Measurements from ENCODE around the gene DAGLB.
"Not testable (repeated sequence)": the region's sequence is repeated elsewhere in the genome, so short reads cannot be mapped to it uniquely, and the experiment has no call there.

The DAGLB gene

DNA sequence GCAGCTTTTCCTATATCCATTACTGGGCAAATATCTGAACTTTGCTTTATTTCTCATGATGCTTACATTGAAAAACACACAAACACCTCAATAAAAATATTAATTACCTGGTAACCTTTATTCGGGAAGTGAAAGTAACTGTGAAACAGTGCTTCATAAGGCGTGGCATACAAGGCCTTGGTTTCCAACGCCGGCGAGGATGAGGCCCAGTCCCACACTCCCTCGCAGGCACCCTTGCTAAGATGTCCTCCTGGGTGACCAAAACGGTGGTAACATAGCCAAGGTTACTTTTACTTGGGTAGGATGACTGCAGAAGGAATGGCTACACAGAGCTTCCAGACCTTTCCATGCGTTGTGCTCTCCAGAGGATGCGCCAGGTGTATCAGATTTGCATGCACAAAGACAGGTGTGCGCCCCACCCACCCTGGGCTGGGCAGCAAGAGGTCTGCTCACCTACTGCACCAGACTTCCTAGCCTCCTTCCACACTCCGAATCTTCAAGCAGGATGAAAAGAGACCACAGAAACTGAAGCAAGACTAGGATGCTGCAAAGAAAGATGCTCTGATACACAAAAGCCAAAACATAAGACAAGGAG, 13.3 kb upstream of the DAGLB start:
- DNase-seq = no peak

- DNase-seq = no peak
Observed at GRCh38 chr7:6460303-6460702, 12.5 kb upstream of the DAGLB start.

GRCh38 chr7:6458676-6459075, 10.9 kb upstream of the DAGLB start:
- DNase-seq = not testable (repeated sequence)

- no peak for DNase-seq
Observed at GRCh38 chr7:6453734-6454133, 6.0 kb upstream of the DAGLB start.

GRCh38 chr7:6451224-6451705, 3.5 kb upstream of the DAGLB start:
- no peak for DNase-seq

GRCh38 chr7:6450591-6450990, 2.8 kb upstream of the DAGLB start:
- DNase-seq = not testable (repeated sequence)

DNA sequence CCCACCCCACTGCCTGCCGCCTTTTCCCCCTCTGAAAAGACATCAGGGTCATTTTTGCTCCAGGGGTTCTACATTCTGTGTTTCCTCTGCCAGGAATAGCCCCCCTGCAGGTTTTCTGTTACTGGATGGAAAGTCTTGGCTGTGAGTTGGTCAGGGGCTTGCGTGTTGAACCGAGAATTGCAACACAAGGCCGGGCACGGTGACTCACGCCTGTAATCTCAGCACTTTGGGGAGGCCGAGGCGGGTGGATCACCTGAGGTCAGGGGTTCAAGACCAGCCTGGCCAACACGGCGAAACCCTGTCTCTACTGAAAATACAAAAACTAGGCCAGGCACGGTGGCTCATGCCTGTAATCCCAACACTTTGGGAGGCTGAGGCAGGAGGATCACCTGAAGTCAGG, 2.1 kb upstream of the DAGLB start:
- DNase-seq = not testable (repeated sequence)

DNA sequence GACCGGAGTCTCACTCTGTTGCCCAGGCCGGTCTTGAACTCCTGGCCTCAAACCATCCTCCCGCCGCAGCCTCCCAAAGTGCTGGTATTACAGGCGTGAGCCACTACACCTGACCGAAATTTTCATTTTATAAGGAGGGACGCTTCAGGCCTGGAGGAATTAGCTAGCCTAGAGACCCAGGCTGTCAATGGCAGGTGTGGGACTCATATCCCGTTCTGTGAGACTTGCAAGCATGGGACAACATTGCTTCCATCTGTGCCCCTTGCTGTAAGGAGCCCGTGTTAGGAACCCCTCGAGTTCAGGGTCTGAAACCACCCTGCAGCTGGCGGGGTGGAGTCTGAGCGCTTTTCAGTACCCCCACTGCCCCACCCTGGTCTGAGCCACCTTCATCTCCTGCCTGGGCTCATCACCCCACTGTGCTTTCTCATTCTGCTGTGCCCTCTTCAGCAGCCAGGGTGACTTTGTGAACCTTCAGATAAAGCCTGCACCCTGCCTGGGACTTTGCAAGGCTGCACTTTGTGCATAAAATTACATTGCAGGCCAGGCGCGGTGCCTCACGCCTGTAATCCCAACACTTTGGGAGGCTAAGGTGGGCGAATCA, 1.3 kb upstream of the DAGLB start:
- no peak for DNase-seq

- DNase-seq = peak; percentile 21 to 39
Observed at GRCh38 chr7:6446838-6447580, 745 bp downstream of the DAGLB start.

- DNase-seq = no peak
Observed at GRCh38 chr7:6444516-6445269, 3.1 kb downstream of the DAGLB start.

- DNase-seq = no peak
Observed at GRCh38 chr7:6443372-6443941, 4.3 kb downstream of the DAGLB start.

- DNase-seq = no peak
Observed at GRCh38 chr7:6442114-6442513, 5.6 kb downstream of the DAGLB start.

- no peak for DNase-seq
Observed at GRCh38 chr7:6440381-6440780, 7.4 kb downstream of the DAGLB start.

DNA sequence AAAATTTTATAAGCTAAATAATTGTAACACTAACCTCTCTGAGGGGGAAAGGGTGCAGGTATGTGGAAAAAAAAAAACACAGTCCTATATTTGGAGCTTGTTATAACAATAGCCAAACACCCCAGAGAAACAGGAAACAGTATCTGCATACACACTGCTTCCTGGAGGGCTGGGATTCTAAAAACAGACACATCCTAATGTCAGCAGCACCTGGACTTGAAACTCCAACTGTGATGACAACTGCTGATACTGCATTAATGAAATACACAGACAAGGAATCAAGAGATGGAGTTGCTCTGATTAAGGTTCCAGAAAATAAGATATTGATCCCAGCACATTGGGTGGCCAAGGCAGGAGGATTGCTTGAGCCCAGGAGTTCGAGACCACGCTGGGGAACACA, 9.3 kb downstream of the DAGLB start:
- DNase-seq = no peak

GRCh38 chr7:6437251-6437650, 10.5 kb downstream of the DAGLB start:
- no peak for DNase-seq

GRCh38 chr7:6436385-6436685, 11.4 kb downstream of the DAGLB start:
- peak in 1 of 2 donors; percentile 30 for DNase-seq

DNA sequence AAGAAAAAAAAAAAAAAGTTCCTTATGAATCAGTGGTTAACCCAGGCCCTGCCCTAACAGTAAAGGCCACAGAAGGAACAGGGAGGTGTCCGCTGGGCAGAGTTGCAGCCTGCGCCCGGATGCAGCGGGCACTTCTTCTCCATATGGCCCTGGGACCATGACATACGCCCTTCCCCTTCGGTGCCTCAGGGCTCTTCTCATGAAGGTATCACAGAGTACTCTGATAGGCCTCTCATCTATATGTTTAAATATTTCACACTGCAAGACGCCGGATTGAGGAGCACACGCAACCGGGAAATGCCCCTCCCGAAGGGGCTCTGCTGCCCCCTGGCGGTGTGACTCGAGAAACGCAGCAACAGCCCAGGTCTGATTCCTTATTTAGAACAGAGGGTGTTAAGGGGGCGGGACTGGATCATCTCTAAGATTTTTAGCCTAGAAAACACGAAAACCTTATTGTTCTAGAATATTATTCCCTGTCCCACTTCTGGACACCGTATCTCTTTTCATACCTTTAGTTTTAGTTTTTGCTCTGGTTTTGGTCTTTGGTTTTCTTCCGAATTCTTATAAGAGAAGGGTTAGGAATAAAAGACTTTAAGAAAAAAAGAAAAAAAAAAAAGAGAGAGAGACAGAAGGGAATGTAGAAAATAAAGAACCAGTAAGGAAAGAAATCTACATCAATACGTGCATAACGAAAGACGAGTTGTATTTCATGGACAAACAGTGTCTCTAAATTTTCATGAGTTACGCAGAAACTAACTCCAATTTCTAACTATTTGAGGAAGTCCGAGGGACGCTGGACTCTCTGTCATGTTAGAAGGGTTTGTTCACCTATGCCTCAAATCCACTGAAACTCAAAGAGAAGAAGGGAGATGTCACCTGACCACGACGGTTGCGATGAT, 12.0 kb downstream of the DAGLB start:
- DNase-seq = peak; percentile 86 to 90

DNA sequence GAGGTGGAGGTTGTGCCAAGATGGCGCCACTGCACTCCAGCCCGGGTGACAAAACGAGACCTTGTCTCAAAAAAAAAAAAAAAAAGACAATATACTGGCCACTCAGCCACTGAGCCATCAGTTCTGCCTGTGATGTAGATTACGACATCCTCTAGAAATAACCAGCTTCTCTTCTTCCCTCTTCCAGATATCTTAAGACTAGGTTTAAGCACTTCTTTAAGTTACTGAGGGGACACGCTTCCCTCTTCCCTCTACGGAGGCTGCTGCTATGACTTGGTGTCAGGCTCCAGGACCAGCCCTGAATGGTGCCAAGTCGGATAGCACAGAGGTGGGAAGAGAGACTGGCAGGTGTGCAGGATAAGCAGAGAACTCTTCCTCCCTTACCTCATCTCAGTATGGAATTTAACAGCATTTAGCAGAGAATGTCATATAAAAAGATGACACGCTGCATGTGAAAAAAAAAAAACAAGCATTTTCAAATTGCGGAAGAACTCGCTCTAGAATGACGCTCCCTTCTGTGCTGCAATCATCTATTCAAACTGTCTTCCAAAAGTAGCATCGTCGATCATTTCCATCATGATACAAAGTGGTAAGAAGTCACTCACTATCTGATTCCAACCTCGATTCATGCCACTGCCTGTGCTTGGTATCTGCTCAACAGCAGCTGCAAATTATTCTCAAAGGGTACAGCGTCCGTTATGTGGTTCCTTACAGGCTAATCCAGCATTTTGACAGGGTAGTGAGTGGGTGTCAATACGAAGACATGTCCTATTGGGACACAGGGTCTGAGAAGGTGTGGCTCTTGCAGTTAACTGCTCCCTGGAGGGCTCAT, 13.8 kb downstream of the DAGLB start:
- no peak for DNase-seq

DNA sequence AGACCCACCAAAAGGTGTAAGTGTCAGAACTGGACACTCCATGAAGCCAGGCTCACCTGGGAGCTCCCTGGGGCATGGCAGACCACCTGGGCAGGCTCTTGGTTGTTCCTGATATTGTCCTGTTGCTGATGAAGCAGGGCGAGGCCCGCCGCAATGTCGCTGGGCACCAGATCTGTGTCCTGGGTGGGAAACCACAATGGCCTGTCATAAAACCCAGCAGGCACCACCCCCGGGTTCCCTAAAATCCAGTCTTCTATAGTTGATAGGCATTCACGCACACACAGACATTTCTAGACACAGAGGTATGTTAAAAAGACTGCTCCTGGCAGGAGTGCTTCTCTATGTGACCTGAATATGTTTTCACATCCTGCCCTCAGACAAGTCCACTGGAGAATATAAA, 15.0 kb downstream of the DAGLB start:
- DNase-seq = no peak

DNA sequence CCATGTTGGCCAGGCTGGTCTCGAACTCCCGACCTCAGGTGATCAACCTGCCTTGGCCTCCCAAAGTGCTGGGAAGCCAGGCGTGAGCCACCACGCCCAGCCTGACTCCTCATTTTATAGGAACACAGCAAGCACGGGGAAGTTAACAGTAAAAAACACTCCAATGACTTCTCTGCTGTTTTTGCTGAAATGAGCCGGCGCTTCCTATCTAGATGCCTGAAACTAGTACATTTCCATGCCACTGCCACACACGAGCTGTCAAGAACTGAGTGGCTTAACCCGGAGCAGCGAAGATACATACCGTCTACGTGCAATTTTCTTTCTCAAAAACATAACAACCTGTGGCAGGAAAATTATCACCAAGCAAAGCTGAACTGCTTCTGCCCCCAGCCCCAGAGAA, 16.8 kb downstream of the DAGLB start:
- no peak for DNase-seq

DNA sequence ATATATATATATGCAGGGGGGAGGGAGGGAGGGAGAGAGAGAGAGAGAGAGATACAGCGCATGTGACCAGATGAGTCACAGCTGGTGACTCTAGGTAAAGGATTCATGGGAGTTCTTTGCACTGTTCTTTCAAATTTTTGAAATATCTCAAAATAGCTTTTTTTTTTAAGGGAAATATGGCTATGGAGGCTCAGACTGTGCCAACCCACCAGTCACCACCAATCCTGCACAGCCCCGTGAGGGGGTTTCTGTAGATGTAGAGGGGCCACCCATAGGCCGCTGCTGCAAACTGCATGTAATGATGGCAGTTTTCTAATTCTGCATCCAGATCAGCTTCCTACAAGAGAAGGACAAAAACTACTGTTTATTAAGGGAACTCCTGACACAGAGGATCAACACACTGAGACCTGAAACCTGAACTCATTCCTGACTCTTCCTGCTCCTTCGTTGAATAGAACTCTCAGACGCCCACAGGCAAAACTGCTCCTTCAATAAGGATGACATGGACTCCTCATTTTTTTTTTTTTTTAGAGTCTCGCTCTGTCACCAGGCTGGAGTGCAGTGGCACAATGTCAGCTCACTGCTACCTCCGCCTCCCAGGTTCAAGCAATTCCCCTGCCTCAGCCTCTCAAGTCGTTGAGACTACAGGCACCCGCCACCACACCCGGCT, 17.3 kb downstream of the DAGLB start:
- DNase-seq = no peak
